Right lobe of liver (tissue), 6 donors: ENCODE data around the gene CDKN1C. TPM values are rescaled to one million over a fixed set of nuclear protein-coding genes. Genes with fewer than 3 reads are reported as not detected.

ENCODE experiments used
- ATAC-seq, 4 donors: fragments of 200-7000 bp; cut with Tn5 transposase; one replicate each; pipeline ENCODE4 v1.9.1; 2020; ENCODE audit warnings: mild to moderate bottlenecking in 4 of 4, moderate library complexity in 4 of 4
- DNase-seq, 3 donors: peaks; one replicate each; pipeline ENCODE4 v3.0.0-alpha.2; 2020
- H3K27ac ChIP-seq, 3 donors: fragments of 200-600 bp; one replicate each; pipeline ENCODE4 v1.8.0; 2022
- H3K27me3 ChIP-seq, 2 donors: fragments of 200-600 bp; one replicate each; pipeline ENCODE4 v1.8.0; 2022
- H3K36me3 ChIP-seq, 4 donors: fragments of 200-600 bp; sonication (generic) in 1 of 4; one replicate each; pipeline versions ENCODE4 v1.5.1 to v1.8.0; 2017 to 2022; ENCODE audit warnings: control low read depth in 1 of 4
- H3K4me1 ChIP-seq, 4 donors: fragments of 200-600 bp; sonication (generic) in 1 of 4; one replicate each; pipeline versions ENCODE4 v1.5.1 to v1.8.0; 2017 to 2022; ENCODE audit warnings: control low read depth in 1 of 4
- H3K4me3 ChIP-seq, 3 donors: fragments of 200-600 bp; one replicate each; pipeline ENCODE4 v1.8.0; 2022
- H3K9me3 ChIP-seq, 4 donors: fragments of 200-600 bp; sonication (generic) in 1 of 4; one replicate each; pipeline versions ENCODE4 v1.5.1 to v1.8.0; 2017 to 2022; ENCODE audit warnings: control low read depth in 1 of 4
- CTCF ChIP-seq, 4 donors: fragments of 200-600 bp in 3 of 4; fragments of 450-650 bp in 1 of 4; IDR thresholded peaks; one replicate each; pipeline versions ENCODE4 v1.5.1 to v1.8.0; 2016 to 2022; ENCODE audit warnings: antibody characterized with exemption in 4 of 4, mild to moderate bottlenecking in 2 of 4
- POLR2A ChIP-seq: fragments of 450-650 bp; IDR thresholded peaks from one replicate; pipeline ENCODE4 v1.6.1; 2017; ENCODE audit warnings: antibody characterized with exemption, mild to moderate bottlenecking
- WGBS: methylation state at CpG from one replicate; pipeline ENCODE4 v1.1.6; 2018; ENCODE audit warnings: low coverage, low lambda C conversion rate; ENCODE audit not compliant: insufficient coverage; ENCODE audit errors: missing lambda C conversion rate; 5-methylcytosine and 5-hydroxymethylcytosine counted together
- intact Hi-C, 2 donors: fragments of 100-400 bp; cut with DNase I; formaldehyde crosslinking; loops; one replicate each; pipeline versions ENCODE4 v1.11.2 to v1.14.1; 2022
- total RNA-seq, 6 experiments: library from RNA; depleted of rRNA in 2 of 6; stranded (reverse); fragments of >200 nt in 2 of 6; fragmentation: NEBNext Ultra II Directional in 3 of 6; extraction: Animal tissue kit (Norgen Biotek cat#: 25700) in 3 of 6; gene quantifications; one replicate each; pipeline versions ENCODE4 v1.1.0 to v1.2.4, GENCODE V29; 2016 to 2023
- donor health status: DM: no; HTN: yes; CAD: no.
- donor health status: DM: no; HTN: no; CAD: no.
- donor health status: DM: no; HTN: no; CAD: no.
- donor health status: DM: no; HTN: yes; CAD: no.
- donor health status: DM: no; HTN: yes; CAD: no.

CDKN1C gene
- total RNA-seq, 6 experiments from 2014 or later = 2.2 to 8.0 (median 3.6) TPM

GRCh38 chr11:2886191-2886894 lies 768 bp upstream of the CDKN1C start:
- Histone ChIP-seq H3K4me3 (peak overlapping the region; percentile 14 to 57 (median 32)), H3K27me3 (no peaks in the 10 kb centered on the region), H3K27ac (peak overlapping the region in 1 of 3 donors; percentile 29), H3K36me3 (no peaks in the 10 kb centered on the region), H3K4me1 (peaks cover 0 to 9% (median under 1%) of the 10 kb centered on the region in 4 donors), H3K9me3 (no peaks in the 10 kb centered on the region)
- TF ChIP-seq POLR2A (no peak), CTCF (IDR thresholded peaks at IDR 0.05) (no peak)
- peak in 1 of 3 donors; percentile 48 for DNase-seq
- 25% methylated on average over 7 of the region's 49 CpGs for WGBS
- intact Hi-C loops = loop anchor here in 1 of 2 donors (5.0 kb wide), 1 partner anchor 354 kb away; no protein-coding TSS in a partner anchor
- no peak for ATAC-seq

GRCh38 chr11:2885017-2885677 lies 428 bp downstream of the CDKN1C start:
- peak in 2 of 3 donors; percentile 63 to 69 for DNase-seq
- WGBS = 4% methylated on average over 23 of the region's 80 CpGs
- Histone ChIP-seq H3K9me3 (no peaks in the 10 kb centered on the region), H3K36me3 (no peaks in the 10 kb centered on the region), H3K27me3 (no peaks in the 10 kb centered on the region), H3K27ac (peak overlapping the region; percentile 31 to 48 (median 41)), H3K4me3 (peak overlapping the region; percentile 51 to 59 (median 57)), H3K4me1 (peaks cover 0 to 3% (median 0%) of the 10 kb centered on the region in 4 donors)
- TF ChIP-seq CTCF (IDR thresholded peaks at IDR 0.05) (peak; percentile 16 to 34 (median 23)), POLR2A (no peak)
- intact Hi-C loops = loop anchor here in 1 of 2 donors (5.0 kb wide), 1 partner anchor 353 kb away; no protein-coding TSS in a partner anchor
- peak; percentile 28 to 44 (median 40) for ATAC-seq

GRCh38 chr11:2883979-2884815 lies 1.4 kb downstream of the CDKN1C start:
- Histone ChIP-seq H3K27ac (peak overlapping the region in 1 of 3 donors; percentile 37), H3K4me3 (peak overlapping the region; percentile 42 to 57 (median 43)), H3K4me1 (peaks cover 0 to 3% (median 0%) of the 10 kb centered on the region in 4 donors), H3K9me3 (no peaks in the 10 kb centered on the region), H3K27me3 (no peaks in the 10 kb centered on the region), H3K36me3 (no peaks in the 10 kb centered on the region)
- peak in 2 of 4 donors; percentile 9 to 22 for ATAC-seq
- WGBS = 30% methylated on average over 2 of the region's 119 CpGs
- TF ChIP-seq POLR2A (no peak), CTCF (IDR thresholded peaks at IDR 0.05) (no peak)
- intact Hi-C loops = no loop called here
- DNase-seq = no peak

- peaks cover 0 to 3% (median 0%) of the 10 kb centered on the region in 4 donors for H3K4me1 ChIP-seq
- TF ChIP-seq POLR2A (no peak), CTCF (IDR thresholded peaks at IDR 0.05) (no peak)
- H3K9me3 ChIP-seq = no peaks in the 10 kb centered on the region
- H3K27ac ChIP-seq = no peak overlapping the region
- no peak for ATAC-seq
- no peaks in the 10 kb centered on the region for H3K27me3 ChIP-seq
- intact Hi-C loops = no loop called here
- H3K4me3 ChIP-seq = peak overlapping the region; percentile 42 to 57 (median 43)
- WGBS = 37% methylated on average over 8 of the region's 24 CpGs
- DNase-seq = no peak
- H3K36me3 ChIP-seq = no peaks in the 10 kb centered on the region
Observed at GRCh38 chr11:2883640-2883978, 2.0 kb downstream of the CDKN1C start.
